HepG2 (cell line): ENCODE measurements around the gene GFPT2. TPM values are rescaled to one million over a fixed set of nuclear protein-coding genes. Genes with fewer than 3 reads are reported as not detected.

ENCODE experiments used
- ATF7 ChIP-seq, 2 experiments: fragments of 450-650 bp in 1 of 2; sonication (generic) in 1 of 2; formaldehyde crosslinking in 1 of 2; IDR thresholded peaks; 2 replicates each; pipeline versions ENCODE4 v1.4.0 to v1.6.1; 2016 to 2020; ENCODE audit warnings: antibody characterized with exemption in 1 of 2, mild to moderate bottlenecking in 1 of 2, missing genetic modification reagents in 1 of 2
- CCDC6 ChIP-seq: sonication (generic); formaldehyde crosslinking; IDR thresholded peaks from 2 replicates; pipeline ENCODE4 v1.8.1; 2022; ENCODE audit warnings: mild to moderate bottlenecking, missing genetic modification reagents, moderate library complexity
- FOXK1 ChIP-seq: sonication (generic); formaldehyde crosslinking; IDR thresholded peaks from 2 replicates; pipeline ENCODE4 v1.4.0; 2020; ENCODE audit warnings: low read depth, missing genetic modification reagents, borderline replicate concordance
- GABPA ChIP-seq, 2 experiments: IDR thresholded peaks; 2 replicates each; pipeline ENCODE4 v1.6.1; 2011 to 2016; ENCODE audit warnings: low read depth in 2 of 2, low read length in 1 of 2, missing biosample characterization in 1 of 2, missing genetic modification characterization in 1 of 2
- GPBP1L1 ChIP-seq: sonication (generic); formaldehyde crosslinking; IDR thresholded peaks from 2 replicates; pipeline ENCODE4 v1.5.0; 2020; ENCODE audit warnings: mild to moderate bottlenecking, missing genetic modification reagents
- HDAC1 ChIP-seq: sonication (generic); formaldehyde crosslinking; IDR thresholded peaks from 2 replicates; pipeline ENCODE4 v1.5.1; 2020; ENCODE audit warnings: mild to moderate bottlenecking, missing genetic modification reagents
- JUNB ChIP-seq: sonication (generic); formaldehyde crosslinking; IDR thresholded peaks from 2 replicates; pipeline ENCODE4 v1.8.0; 2022; ENCODE audit warnings: missing genetic modification reagents, mild to moderate bottlenecking, borderline replicate concordance
- MAX ChIP-seq: IDR thresholded peaks from 2 replicates; pipeline ENCODE4 v1.6.1; 2012; ENCODE audit warnings: inconsistent platforms
- MTERF4 ChIP-seq: sonication (generic); formaldehyde crosslinking; IDR thresholded peaks from 2 replicates; pipeline ENCODE4 v1.8.0; 2023; ENCODE audit warnings: mild to moderate bottlenecking, missing genetic modification reagents
- SIX1 ChIP-seq: sonication (generic); formaldehyde crosslinking; IDR thresholded peaks from 2 replicates; pipeline ENCODE4 v1.4.0; 2020; ENCODE audit warnings: missing genetic modification reagents, borderline replicate concordance
- ZBTB21 ChIP-seq: sonication (generic); formaldehyde crosslinking; IDR thresholded peaks from 2 replicates; pipeline ENCODE4 v1.4.0; 2020; ENCODE audit warnings: missing genetic modification reagents
- ZBTB25 ChIP-seq: IDR thresholded peaks from 2 replicates; pipeline ENCODE4 v1.6.1; 2018; ENCODE audit warnings: missing genetic modification reagents
- ZKSCAN8 ChIP-seq: IDR thresholded peaks from 2 replicates; pipeline ENCODE4 v1.6.1; 2016; ENCODE audit warnings: borderline replicate concordance, missing genetic modification reagents, missing compliant biosample characterization
- ZMYM4 ChIP-seq: sonication (generic); formaldehyde crosslinking; IDR thresholded peaks from 2 replicates; pipeline ENCODE4 v1.8.1; 2023; ENCODE audit warnings: mild to moderate bottlenecking, missing genetic modification reagents
- ZNF512 ChIP-seq: sonication (generic); formaldehyde crosslinking; IDR thresholded peaks from 2 replicates; pipeline ENCODE4 v1.4.0; 2020; ENCODE audit warnings: mild to moderate bottlenecking, missing genetic modification reagents
- ZNF672 ChIP-seq: sonication (generic); formaldehyde crosslinking; IDR thresholded peaks from 2 replicates; pipeline ENCODE4 v1.8.1; 2022; ENCODE audit warnings: missing genetic modification reagents
- ZNF704 ChIP-seq: sonication (generic); formaldehyde crosslinking; IDR thresholded peaks from 2 replicates; pipeline ENCODE4 v1.8.1; 2023; ENCODE audit warnings: mild to moderate bottlenecking, inconsistent platforms, moderate library complexity, missing genetic modification reagents, borderline replicate concordance
- ZNF720 ChIP-seq: sonication (generic); formaldehyde crosslinking; IDR thresholded peaks from 2 replicates; pipeline ENCODE4 v1.4.0; 2020; ENCODE audit warnings: missing genetic modification reagents
- ZNF883 ChIP-seq: sonication (generic); formaldehyde crosslinking; IDR thresholded peaks from 2 replicates; pipeline ENCODE4 v1.5.1; 2020; ENCODE audit warnings: mild to moderate bottlenecking, missing genetic modification reagents; ENCODE audit errors: not compliant biosample characterization
- ZSCAN20 ChIP-seq: sonication (generic); formaldehyde crosslinking; IDR thresholded peaks from 2 replicates; pipeline ENCODE4 v1.4.0; 2020; ENCODE audit warnings: missing genetic modification reagents, mild to moderate bottlenecking, borderline replicate concordance
- ZSCAN22 ChIP-seq: sonication (generic); formaldehyde crosslinking; IDR thresholded peaks from 2 replicates; pipeline ENCODE4 v1.4.0; 2020; ENCODE audit warnings: mild to moderate bottlenecking, missing genetic modification reagents
- polyA plus RNA-seq, 8 experiments: library from polyadenylated mRNA; depleted of rRNA in 3 of 8; stranded (reverse) in 7 of 8; unstranded in 1 of 8; fragments of >200 nt; fragmentation: Illumina TruSeq in 4 of 8; extraction: Trizol in 4 of 8; gene quantifications; 2 replicates each; pipeline versions ENCODE4 v1.2.1 to v1.2.3, GENCODE V29; 2011 to 2016; ENCODE audit warnings: low read depth in 4 of 8, missing spikeins in 1 of 8, mixed read lengths in 1 of 8; ENCODE audit not compliant: insufficient read depth in 1 of 8
- total RNA-seq, 5 experiments: library from RNA; depleted of rRNA; stranded (reverse); fragments of >200 nt; fragmentation: Illumina TruSeq; extraction: Trizol; gene quantifications; 2 replicates each; pipeline ENCODE4 v1.2.3, GENCODE V29; 2016; ENCODE audit warnings: low read depth in 1 of 5

GFPT2 gene
- total and polyA plus RNA-seq, 2 of the 13 experiments (the other 11 are each of a cell fraction or from before 2014, with no cell fraction given) = 0.18 TPM

GRCh38 chr5:180291943-180292831 lies 60.9 kb downstream of the GFPT2 start, which contains the start of gene MAPK9 (continued):
- TF ChIP-seq ZSCAN22 (CRISPR knock-in tag) (no peak), ZNF672 (no peak), ZMYM4 (0 out of 2 replicates have a peak, but pooled peaks have one; percentile 9), ZNF720 (CRISPR knock-in tag) (no peak), ZNF704 (CRISPR knock-in tag) (no peak), JUNB (CRISPR knock-in tag) (no peak; the same call in 1 of the 2 replicates), GABPA (IDR thresholded peaks at IDR 0.05; ENCODE audit: low read depth, low read length) (peak; percentile 45), GABPA (CRISPR knock-in tag; IDR thresholded peaks at IDR 0.05; ENCODE audit: low read depth) (no peak), MAX (peak; percentile 75), GPBP1L1 (CRISPR knock-in tag) (no peak), ATF7 (IDR thresholded peaks at IDR 0.05) (no peak), ATF7 (CRISPR knock-in tag; IDR thresholded peaks at IDR 0.05) (no peak), ZNF883 (CRISPR knock-in tag) (peak; percentile 91), ZBTB21 (no peak), CCDC6 (CRISPR knock-in tag) (peak; percentile 24; the same call in 1 of the 2 replicates), SIX1 (CRISPR knock-in tag) (no peak), HDAC1 (no peak; the same call in 1 of the 2 replicates), FOXK1 (no peak), ZNF512 (CRISPR knock-in tag) (no peak), ZKSCAN8 (CRISPR knock-in tag) (no peak), ZBTB25 (CRISPR knock-in tag) (peak; percentile 56; the same call in 1 of the 2 replicates), ZSCAN20 (CRISPR knock-in tag) (no peak), MTERF4 (CRISPR knock-in tag) (0 out of 2 replicates have a peak, but pooled peaks have one; percentile 66)
